Stimulated activated CD8-positive, alpha-beta memory T cell treated with anti-CD3 and anti-CD28 coated beads, Interleukin-4, amount 100 ng/mL, for 4 hours (primary cell): ENCODE measurements around the gene MYRF.

Experiments
- DNase-seq, 2 donors: peaks; one replicate each; pipeline ENCODE4 v3.0.0-alpha.2; 2020; ENCODE audit warnings: low read depth in 2 of 2, low spot score in 1 of 2

The MYRF gene

GRCh38 chr11:61775606-61776554 is 23.4 kb downstream of the MYRF start:
- DNase-seq = no peak

- no peak for DNase-seq
Observed at GRCh38 chr11:61776561-61777075, 24.2 kb downstream of the MYRF start.

DNA sequence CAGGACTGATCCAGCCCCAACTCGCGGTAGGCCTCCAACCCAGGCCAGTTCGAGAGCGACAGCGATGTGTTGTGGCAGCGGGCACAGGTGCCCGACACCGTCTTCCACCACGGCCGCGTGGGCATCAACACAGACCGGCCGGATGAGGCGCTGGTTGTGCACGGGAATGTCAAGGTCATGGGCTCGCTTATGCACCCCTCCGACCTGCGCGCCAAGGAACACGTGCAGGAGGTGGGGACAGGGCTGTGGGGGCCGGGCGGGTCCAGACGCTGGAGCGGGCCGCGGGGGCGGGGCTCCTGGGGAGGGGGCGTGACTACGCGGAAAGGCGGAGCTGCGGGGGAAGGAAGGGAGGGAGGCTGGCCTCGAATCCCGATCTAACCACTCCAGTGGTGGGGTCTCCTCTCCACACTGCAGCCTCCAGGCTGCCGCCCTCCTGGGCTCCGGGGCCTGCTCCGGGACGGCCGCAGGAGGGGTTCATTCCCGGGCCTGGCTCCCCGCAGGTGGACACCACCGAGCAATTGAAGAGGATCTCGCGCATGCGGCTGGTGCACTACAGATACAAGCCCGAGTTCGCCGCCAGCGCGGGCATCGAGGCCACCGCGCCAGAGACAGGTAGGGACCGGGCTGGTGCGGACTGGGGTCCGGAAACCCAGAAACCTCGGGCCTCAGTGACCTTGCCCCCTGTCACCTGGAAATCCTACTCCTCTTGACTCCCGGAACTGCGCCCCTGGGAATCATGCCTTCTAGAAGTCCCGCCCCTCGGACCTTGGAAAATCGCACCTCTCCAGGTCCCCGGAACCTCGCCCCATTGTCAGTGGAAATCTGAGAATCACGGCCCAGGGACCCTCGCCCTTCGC is 25.0 kb downstream of the MYRF start:
- DNase-seq = peak in 1 of 2 donors; percentile 36

- no peak for DNase-seq
Observed at GRCh38 chr11:61778357-61778886, 26.0 kb downstream of the MYRF start.

- no peak for DNase-seq
Observed at GRCh38 chr11:61778920-61779650, 26.6 kb downstream of the MYRF start.

- DNase-seq = no peak
Observed at GRCh38 chr11:61779666-61780525, 27.5 kb downstream of the MYRF start.

DNA sequence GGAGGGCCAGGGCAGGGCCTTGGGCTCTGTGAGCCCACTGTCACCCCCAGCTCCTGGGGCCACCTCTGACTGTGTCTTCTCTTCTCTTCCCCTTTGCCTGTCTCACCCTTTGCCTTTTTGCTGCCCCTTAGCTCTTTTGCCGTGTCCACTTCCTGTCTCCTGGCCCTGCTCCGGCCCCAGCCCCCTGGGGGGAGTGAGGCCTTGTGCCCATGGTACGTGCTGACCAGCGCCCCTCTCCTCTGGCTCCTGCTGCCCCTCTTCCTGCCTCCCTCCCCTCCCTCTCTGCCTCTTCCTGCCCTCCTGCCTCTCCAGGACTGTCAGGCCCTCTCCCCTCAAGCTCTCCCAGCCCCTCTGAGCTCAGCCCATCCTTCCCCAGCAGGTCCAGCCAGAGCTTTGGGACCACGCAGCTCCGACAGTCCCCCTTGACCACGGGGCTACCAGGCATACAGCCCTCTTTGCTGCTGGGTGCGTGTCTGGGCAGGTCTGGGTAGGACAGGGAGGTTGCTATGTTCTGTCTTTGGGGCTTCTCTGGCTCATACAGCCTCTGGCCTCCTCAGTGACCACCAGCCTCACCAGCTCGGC is 28.2 kb downstream of the MYRF start:
- no peak for DNase-seq

- no peak for DNase-seq
Observed at GRCh38 chr11:61781585-61781984, 29.1 kb downstream of the MYRF start.

DNA sequence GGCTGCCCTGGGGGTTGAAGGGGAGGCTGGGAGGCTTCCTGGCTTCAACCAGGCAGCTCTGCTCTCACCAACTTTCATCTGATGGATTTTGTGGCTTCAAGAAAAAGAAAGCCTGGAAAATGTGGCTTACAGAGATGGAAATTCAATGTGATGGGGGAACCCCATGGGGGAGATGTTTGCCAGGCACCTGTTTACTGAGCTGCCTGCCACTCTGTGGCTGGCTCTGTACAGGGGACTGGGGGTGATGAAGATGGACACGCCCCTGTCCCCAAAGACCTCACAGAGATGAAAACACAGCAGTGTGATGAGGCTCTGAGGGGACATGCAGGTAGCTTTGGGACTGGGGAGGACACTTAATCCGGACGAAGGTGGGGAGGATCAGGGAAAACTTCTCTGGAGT is 29.9 kb downstream of the MYRF start:
- no peak for DNase-seq

DNA sequence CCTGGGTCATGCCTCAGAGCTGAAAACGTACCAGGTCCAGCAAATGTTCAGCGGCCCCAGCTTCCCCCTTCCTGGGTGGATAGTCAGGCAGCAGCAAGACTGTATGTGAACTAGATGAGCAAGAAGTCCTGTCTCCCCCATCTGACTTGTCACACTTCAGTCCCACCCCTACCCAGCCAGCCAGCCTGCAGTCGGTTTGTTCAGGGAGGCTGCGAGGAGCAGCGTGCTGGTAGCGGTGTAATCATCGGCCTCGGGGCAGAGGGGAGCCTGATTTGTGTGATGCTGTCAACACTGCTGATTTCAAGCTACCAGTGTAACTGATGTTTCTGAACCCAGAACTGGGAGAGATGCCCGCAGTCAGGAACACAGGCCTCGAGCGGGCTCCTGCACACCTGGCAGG is 30.4 kb downstream of the MYRF start:
- DNase-seq = no peak

GRCh38 chr11:61783717-61784505 is 31.5 kb downstream of the MYRF start:
- no peak for DNase-seq

DNA sequence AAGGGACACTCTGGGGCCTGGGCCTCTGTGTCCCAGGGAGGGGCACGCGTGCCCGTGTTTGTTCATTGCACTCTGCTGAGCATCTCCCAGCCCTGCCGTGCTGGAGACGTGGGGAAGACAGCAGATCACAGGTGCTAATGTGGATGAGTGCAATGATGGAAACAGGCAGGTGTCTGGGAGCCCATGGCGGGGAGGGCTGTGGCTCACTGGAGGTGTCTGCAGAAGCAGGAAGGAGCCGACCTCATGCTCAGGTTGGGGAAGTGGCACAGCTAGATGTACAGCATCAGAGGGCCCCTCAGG is 32.0 kb downstream of the MYRF start:
- no peak for DNase-seq

- DNase-seq = no peak
Observed at GRCh38 chr11:61785837-61786402, 33.5 kb downstream of the MYRF start.

GRCh38 chr11:61787928-61788491 is 35.6 kb downstream of the MYRF start:
- no peak for DNase-seq

DNA sequence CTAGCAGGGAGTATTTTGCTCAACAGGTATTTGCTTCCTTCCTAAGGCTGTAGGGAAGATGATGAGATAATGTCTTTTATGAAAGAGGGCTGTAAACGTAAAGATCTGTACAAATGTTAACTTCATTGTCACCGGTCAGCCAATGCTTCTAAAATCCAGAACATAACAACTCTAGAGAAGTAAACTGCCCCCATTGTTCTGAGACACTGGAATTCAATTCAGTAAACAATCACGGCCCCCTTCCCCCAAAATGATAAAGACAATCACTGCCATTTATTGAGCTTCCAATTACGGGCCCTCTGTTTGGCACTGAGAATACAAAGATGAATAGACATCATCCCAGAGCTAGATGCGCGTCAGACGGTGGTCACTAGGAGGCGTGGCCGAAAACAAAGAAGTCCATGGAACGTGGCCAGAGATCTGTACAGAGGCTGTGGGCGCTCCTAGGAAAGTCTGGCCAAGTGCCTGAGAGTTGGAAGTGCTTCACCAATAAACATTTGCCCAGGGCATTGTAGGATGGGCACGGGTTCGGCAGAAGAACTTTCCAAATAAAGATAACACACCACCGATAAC is 39.4 kb downstream of the MYRF start:
- no peak for DNase-seq

DNA sequence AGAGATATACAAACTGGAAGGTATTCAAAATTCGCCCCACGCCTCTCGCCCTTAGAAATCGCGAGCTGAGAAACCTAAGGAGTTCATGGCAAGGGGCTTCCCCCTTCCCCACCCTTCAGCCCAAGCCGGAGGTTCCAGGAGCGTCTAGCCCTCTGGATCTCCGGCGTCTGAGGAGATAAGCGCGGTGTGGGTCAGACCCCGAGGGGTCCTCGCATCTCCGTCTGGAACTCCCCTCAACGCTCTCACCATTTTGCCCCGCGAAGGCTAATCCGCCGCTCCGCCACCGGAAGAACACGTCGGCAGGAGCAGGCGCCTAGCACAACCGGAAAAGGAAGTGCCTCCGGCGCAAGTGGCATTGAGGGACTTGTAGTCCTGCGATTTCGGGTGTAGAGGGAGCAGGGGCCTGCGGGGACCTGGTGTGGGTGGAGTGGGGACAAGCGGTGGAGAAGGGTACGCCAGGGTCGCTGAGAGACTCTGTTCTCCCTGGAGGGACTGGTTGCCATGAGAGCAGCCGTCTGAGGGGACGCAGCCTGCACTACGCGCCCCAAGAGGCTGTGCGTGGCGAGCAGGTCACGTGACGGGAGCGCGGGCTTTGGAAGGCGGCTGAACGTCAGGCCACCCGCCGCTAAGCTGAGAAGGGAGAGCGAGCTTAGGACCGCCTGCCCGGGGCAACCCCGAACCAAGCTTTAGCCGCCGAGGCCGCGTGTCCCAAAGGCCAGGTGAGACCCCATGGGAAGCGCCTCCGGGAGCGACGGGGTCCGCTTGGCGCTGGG is 40.1 kb downstream of the MYRF start, which contains the start of the genes FEN1 and TMEM258:
Gene FEN1 (plus strand): TSS at position 602 of the 773 bp plus-strand sequence. CDS start 2,451 bp downstream, outside the sequence.
Gene TMEM258 (minus strand): TSS at position 290 of the 773 bp plus-strand sequence. CDS start 41 bp downstream, at position 249.
- DNase-seq = peak; percentile 74
